Peyer's patch (tissue), 4 donors: ENCODE measurements around the gene CHSY1.

Experiments used
- CTCF ChIP-seq, 6 experiments: fragments of 450-650 bp in 4 of 6; fragments of 200-600 bp in 2 of 6; sonication (generic) in 1 of 6; IDR thresholded peaks; one replicate each; pipeline ENCODE4 v1.5.1; 2017 to 2019; ENCODE audit warnings: antibody characterized with exemption in 6 of 6, mild to moderate bottlenecking in 3 of 6, moderate library complexity in 1 of 6
- POLR2A ChIP-seq, 2 donors: fragments of 450-650 bp; IDR thresholded peaks; one replicate each; pipeline ENCODE4 v1.5.1; 2017; ENCODE audit warnings: antibody characterized with exemption in 2 of 2, mild to moderate bottlenecking in 2 of 2, moderate library complexity in 2 of 2

DNA sequence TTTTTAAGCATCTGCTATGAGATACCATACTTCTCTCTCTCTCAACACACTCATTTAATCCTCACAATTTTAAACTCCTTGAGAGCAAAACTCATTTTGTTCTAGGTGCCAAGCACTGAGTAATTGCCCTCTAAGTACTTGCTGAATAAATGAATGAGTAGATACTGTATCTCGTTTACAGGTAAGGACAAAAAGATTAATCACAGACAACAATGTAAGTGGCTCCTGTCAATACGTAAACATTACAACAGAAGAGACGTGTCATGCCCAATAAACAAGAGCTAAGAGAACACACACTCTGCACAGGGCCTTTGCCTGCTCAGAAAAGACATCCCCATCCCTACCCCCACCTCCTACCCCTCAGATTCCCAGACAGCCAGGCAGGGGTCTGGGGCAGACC, 59.8 kb downstream of the CHSY1 start:
- no peak for TF ChIP-seq CTCF (IDR thresholded peaks at IDR 0.05)
- TF ChIP-seq POLR2A (IDR thresholded peaks at IDR 0.05) = no peak
